ENCODE measurements around the gene B4GALT7. TPM values are rescaled to one million over a fixed set of nuclear protein-coding genes. Genes with fewer than 3 reads are reported as not detected.

Gene B4GALT7
- total RNA-seq, 1 experiment from 2014 or later = 26.3 TPM

DNA sequence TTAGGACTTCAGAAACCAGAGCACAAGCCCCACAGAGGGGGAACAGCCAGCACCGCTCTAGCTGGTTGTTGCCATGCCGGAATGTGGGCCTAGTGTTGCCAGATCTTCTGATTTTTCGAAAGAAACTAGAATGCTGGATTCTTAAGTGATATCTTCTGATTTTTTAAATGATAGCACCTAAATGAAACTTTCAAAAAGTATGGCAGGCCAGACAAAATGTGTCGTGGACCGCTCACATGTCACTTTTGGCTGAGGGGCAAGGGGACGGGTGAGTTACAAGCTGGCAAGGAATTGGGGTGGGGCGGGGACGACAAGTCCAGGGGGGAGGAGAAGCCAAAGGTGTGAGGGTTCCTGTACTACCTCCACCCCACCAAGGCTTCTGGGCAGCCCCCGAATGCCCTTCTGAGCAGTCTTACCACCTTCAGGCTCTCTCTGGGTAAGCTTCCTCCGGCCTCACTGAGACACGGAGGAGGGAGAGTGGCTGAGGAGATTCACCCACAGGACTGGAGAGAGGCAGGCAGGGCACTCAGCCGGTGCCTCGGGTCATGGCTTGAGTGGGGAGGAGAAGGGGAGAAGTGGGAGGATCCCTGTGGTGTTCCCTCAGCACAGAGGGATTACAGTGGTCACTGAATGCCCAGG is 10.3 kb downstream of the B4GALT7 start:
- Histone ChIP-seq H3K27ac (ENCODE audit: insufficient read length, low read depth, low read length) (no peak overlapping the region), H4K20me1 (ENCODE audit: control insufficient read depth, insufficient read depth, insufficient read length) (no peaks in the 10 kb centered on the region), H4K5ac (ENCODE audit: insufficient read length, low read depth, low read length) (no peak overlapping the region), H3K9ac (ENCODE audit: extremely low read depth, insufficient read length, low read length) (no peak overlapping the region), H3K79me2 (ENCODE audit: insufficient read depth, low read length) (no peaks in the 10 kb centered on the region), H3K18ac (ENCODE audit: insufficient read length, low read depth, low read length) (no peak overlapping the region), H4K91ac (ENCODE audit: insufficient read length, low read depth, low read length) (no peak overlapping the region), H4K8ac (replicated peaks; ENCODE audit: insufficient read length, low read depth, low read length) (no peak overlapping the region), H2BK12ac (ENCODE audit: insufficient read length, low read depth, low read length) (no peak overlapping the region), H2AK5ac (ENCODE audit: insufficient read length, low read length) (no peak overlapping the region), H3K14ac (ENCODE audit: insufficient read depth, low read length) (no peak overlapping the region; the same call in 1 of the 2 replicates), H3K27me3 (ENCODE audit: insufficient read depth, low read length) (no peaks in the 10 kb centered on the region), H2BK5ac (ENCODE audit: insufficient read length, low read length) (no peak overlapping the region), H3K23ac (ENCODE audit: insufficient read length, low read depth, low read length) (no peak overlapping the region), H3K9me3 (ENCODE audit: control insufficient read depth, low read depth, low read length) (no peaks in the 10 kb centered on the region), H3K79me1 (ENCODE audit: insufficient read depth, low read depth, low read length, poor library complexity, severe bottlenecking) (no peaks in the 10 kb centered on the region), H3K4ac (ENCODE audit: low read depth, low read length) (no peak overlapping the region), H2BK15ac (ENCODE audit: low read depth, low read length) (no peak overlapping the region), H2AFZ (ENCODE audit: low read length) (no peak overlapping the region), H2BK120ac (ENCODE audit: low read depth, low read length, poor library complexity, severe bottlenecking) (no peak overlapping the region), H3T11ph (ENCODE audit: low read length) (no peak overlapping the region), H2BK20ac (ENCODE audit: low read depth, low read length, poor library complexity, severe bottlenecking) (no peak overlapping the region), H3K4me2 (ENCODE audit: insufficient read depth, insufficient read length, low read length) (no peak overlapping the region), H3K4me1 (ENCODE audit: insufficient read depth, low read length) (no peaks in the 10 kb centered on the region; the same call in 1 of the 2 replicates), H3K56ac (ENCODE audit: insufficient read length, low read depth, low read length) (no peak overlapping the region), H3K23me2 (ENCODE audit: insufficient read length, low read depth, low read length, poor library complexity, severe bottlenecking) (no peaks in the 10 kb centered on the region)
- Mint-ChIP-seq H3K9me3 (no peaks in the 10 kb centered on the region), H3K36me3 (ENCODE audit: insufficient read depth in 1 of 3, low read depth in 3 of 3) (peaks cover 2 to 17% (median 10%) of the 10 kb centered on the region in 3 experiments; a peak in 5 of 7 replicates), H3K4me1 (peaks cover 13 to 19% of the 10 kb centered on the region in 2 experiments), H3K27ac (peak overlapping the region in 1 of 3 experiments; percentile 74; a peak in 2 of 7 replicates), H3K27me3 (ENCODE audit: low read depth) (no peaks in the 10 kb centered on the region), H3K4me3 (no peak overlapping the region)
- TF ChIP-seq, protein P1, sequence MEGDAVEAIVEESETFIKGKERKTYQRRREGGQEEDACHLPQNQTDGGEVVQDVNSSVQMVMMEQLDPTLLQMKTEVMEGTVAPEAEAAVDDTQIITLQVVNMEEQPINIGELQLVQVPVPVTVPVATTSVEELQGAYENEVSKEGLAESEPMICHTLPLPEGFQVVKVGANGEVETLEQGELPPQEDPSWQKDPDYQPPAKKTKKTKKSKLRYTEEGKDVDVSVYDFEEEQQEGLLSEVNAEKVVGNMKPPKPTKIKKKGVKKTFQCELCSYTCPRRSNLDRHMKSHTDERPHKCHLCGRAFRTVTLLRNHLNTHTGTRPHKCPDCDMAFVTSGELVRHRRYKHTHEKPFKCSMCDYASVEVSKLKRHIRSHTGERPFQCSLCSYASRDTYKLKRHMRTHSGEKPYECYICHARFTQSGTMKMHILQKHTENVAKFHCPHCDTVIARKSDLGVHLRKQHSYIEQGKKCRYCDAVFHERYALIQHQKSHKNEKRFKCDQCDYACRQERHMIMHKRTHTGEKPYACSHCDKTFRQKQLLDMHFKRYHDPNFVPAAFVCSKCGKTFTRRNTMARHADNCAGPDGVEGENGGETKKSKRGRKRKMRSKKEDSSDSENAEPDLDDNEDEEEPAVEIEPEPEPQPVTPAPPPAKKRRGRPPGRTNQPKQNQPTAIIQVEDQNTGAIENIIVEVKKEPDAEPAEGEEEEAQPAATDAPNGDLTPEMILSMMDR (conservative IDR thresholded peaks at IDR 0.05) = no peak
- WGBS (ENCODE audit: extremely low coverage, insufficient read length, low lambda C conversion rate) = no CpG with 5 or more reads among the region's 13 CpGs
- no peak for DNase-seq
